GM19351 (cell line): ENCODE data around the gene VPS26C.
A peak's percentile ranks its signal among the peaks of the same experiment; 100 is the strongest.

ENCODE experiments used
- ATAC-seq: cut with Tn5 transposase; IDR thresholded peaks from one replicate; pipeline ENCODE4 v1.9.1; 2021; ENCODE audit warnings: mild to moderate bottlenecking, moderate library complexity; ENCODE audit not compliant: unreplicated experiment

The VPS26C gene

GRCh38 chr21:37266515-37267221 is 466 bp downstream of the VPS26C start:
- ATAC-seq, result peak; percentile 1

- ATAC-seq, result no peak
These were observed 2.3 kb downstream of the VPS26C start for GRCh38 chr21:37264808-37265207.

- no peak for ATAC-seq
These were observed 3.1 kb downstream of the VPS26C start for GRCh38 chr21:37263827-37264600.

GRCh38 chr21:37259426-37259825 is 7.7 kb downstream of the VPS26C start:
- no peak for ATAC-seq

GRCh38 chr21:37257967-37258877 is 8.9 kb downstream of the VPS26C start:
- ATAC-seq, result peak; percentile 72

GRCh38 chr21:37257511-37257966 is 9.6 kb downstream of the VPS26C start:
- ATAC-seq, result peak; percentile 41

- no peak for ATAC-seq
These were observed 13.1 kb downstream of the VPS26C start for GRCh38 chr21:37253991-37254390.

- no peak for ATAC-seq
These were observed 15.9 kb downstream of the VPS26C start for GRCh38 chr21:37251294-37251634.

GRCh38 chr21:37249112-37249904 is 17.8 kb downstream of the VPS26C start:
- ATAC-seq, result no peak

GRCh38 chr21:37248298-37248697 is 18.8 kb downstream of the VPS26C start:
- no peak for ATAC-seq

- no peak for ATAC-seq
These were observed 22.0 kb downstream of the VPS26C start for GRCh38 chr21:37245151-37245550.

GRCh38 chr21:37244501-37245095 is 22.5 kb downstream of the VPS26C start:
- ATAC-seq, result no peak

- ATAC-seq, result no peak
These were observed 23.2 kb downstream of the VPS26C start for GRCh38 chr21:37243961-37244360.

- ATAC-seq, result no peak
These were observed 25.7 kb downstream of the VPS26C start for GRCh38 chr21:37241426-37241825.

- ATAC-seq, result no peak
These were observed 26.2 kb downstream of the VPS26C start for GRCh38 chr21:37240978-37241377.

- no peak for ATAC-seq
These were observed 29.4 kb downstream of the VPS26C start for GRCh38 chr21:37237764-37238163.

GRCh38 chr21:37237346-37237745 is 29.8 kb downstream of the VPS26C start:
- no peak for ATAC-seq

GRCh38 chr21:37233551-37234146 is 33.5 kb downstream of the VPS26C start:
- no peak for ATAC-seq

GRCh38 chr21:37232274-37233018 is 34.7 kb downstream of the VPS26C start:
- peak; percentile 88 for ATAC-seq
